SK-N-SH (cell line): ENCODE results near the gene CDK13.

Experiments used
- CTCF ChIP-seq: fragments of 200-600 bp; sonication (generic); IDR thresholded peaks from 2 replicates; pipeline ENCODE4 v1.6.1; 2017; ENCODE audit warnings: antibody characterized with exemption, mild to moderate bottlenecking, moderate library complexity
- EP300 ChIP-seq, 2 experiments: IDR thresholded peaks; 2 replicates each; pipeline versions ENCODE4 v1.4.0 to v1.6.1; 2012; ENCODE audit warnings: borderline replicate concordance in 1 of 2, low read depth in 1 of 2, low read length in 1 of 2
- JUND ChIP-seq: IDR thresholded peaks from 2 replicates; pipeline ENCODE4 v1.4.0; 2012
- MXI1 ChIP-seq: IDR thresholded peaks from 2 replicates; pipeline ENCODE4 v1.6.1; 2012; ENCODE audit warnings: mild to moderate bottlenecking, low read depth, low read length, improper control_type of control experiment
- PBX3 ChIP-seq: IDR thresholded peaks from 2 replicates; pipeline ENCODE4; 2012
- POLR2AphosphoS5 ChIP-seq: IDR thresholded peaks from 2 replicates; pipeline ENCODE4 v1.6.1; 2012; ENCODE audit warnings: low read depth, low read length
- RCOR1 ChIP-seq: fragments of 150-350 bp; IDR thresholded peaks from 2 replicates; pipeline ENCODE4 v1.6.1; 2017; ENCODE audit warnings: antibody characterized with exemption, low read length
- RFX5 ChIP-seq: IDR thresholded peaks from 2 replicates; pipeline ENCODE4 v1.6.1; 2012; ENCODE audit warnings: mild to moderate bottlenecking, improper control_type of control experiment, low read length
- SIN3A ChIP-seq: IDR thresholded peaks from 2 replicates; pipeline ENCODE4 v1.6.1; 2012; ENCODE audit warnings: low read depth, mild to moderate bottlenecking, low read length, moderate library complexity, borderline replicate concordance
- USF1 ChIP-seq: IDR thresholded peaks from 2 replicates; pipeline ENCODE4 v1.4.0; 2012; ENCODE audit warnings: low read depth, borderline replicate concordance
- USF2 ChIP-seq: fragments of 150-350 bp; IDR thresholded peaks from 2 replicates; pipeline ENCODE4 v1.6.1; 2017; ENCODE audit warnings: antibody characterized with exemption, low read length, low read depth, borderline replicate concordance

- TF ChIP-seq EP300 (IDR thresholded peaks at IDR 0.05; ENCODE audit: borderline replicate concordance in 1 of 2, low read depth in 1 of 2, low read length in 1 of 2) (no peak), MXI1 (no peak), JUND (no peak), CTCF (no peak), USF2 (no peak), SIN3A (no peak), POLR2AphosphoS5 (no peak), PBX3 (no peak), RCOR1 (no peak), RFX5 (no peak), USF1 (no peak)
Measured at GRCh38 chr7:39911167-39911566, 38.9 kb upstream of the CDK13 start.
